OCI-LY3 (cell line): Measurements from ENCODE around the gene CFAP45.

Experiments used
- EZH2phosphoT487 ChIP-seq: fragments of 200-600 bp; shearing (Covaris generic); IDR thresholded peaks from 2 replicates; pipeline ENCODE4 v1.6.1; 2018; ENCODE audit warnings: antibody characterized with exemption, mixed run types, low read depth
- TF ChIP-seq, protein P1 (sequence below): fragments of 200-600, 300-600 bp; sonication (generic); IDR thresholded peaks from 2 replicates; pipeline ENCODE4 v1.5.1; 2014; ENCODE audit warnings: antibody characterized with exemption, low read length, low read depth

DNA sequence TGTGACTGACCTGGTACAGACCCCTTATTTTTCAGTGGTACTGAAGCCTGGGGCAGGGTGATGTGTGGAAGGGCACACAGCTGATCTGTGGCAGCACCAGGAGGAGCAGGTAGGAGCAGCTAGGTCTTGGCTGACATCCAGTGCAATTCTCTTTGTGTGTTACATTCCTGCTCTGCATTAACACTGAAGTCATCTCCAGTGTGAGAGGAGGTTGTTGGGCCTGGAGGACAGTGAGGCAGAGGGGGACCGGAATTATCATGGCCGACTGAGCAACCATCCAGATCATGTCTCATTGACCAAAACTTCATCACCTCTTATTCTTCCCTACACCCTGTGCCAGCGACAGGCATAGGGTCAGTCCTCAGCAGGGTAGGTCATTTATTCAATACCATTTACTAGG, 71.8 kb downstream of the CFAP45 start:
- TF ChIP-seq, protein P1, sequence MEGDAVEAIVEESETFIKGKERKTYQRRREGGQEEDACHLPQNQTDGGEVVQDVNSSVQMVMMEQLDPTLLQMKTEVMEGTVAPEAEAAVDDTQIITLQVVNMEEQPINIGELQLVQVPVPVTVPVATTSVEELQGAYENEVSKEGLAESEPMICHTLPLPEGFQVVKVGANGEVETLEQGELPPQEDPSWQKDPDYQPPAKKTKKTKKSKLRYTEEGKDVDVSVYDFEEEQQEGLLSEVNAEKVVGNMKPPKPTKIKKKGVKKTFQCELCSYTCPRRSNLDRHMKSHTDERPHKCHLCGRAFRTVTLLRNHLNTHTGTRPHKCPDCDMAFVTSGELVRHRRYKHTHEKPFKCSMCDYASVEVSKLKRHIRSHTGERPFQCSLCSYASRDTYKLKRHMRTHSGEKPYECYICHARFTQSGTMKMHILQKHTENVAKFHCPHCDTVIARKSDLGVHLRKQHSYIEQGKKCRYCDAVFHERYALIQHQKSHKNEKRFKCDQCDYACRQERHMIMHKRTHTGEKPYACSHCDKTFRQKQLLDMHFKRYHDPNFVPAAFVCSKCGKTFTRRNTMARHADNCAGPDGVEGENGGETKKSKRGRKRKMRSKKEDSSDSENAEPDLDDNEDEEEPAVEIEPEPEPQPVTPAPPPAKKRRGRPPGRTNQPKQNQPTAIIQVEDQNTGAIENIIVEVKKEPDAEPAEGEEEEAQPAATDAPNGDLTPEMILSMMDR, result no peak
- TF ChIP-seq EZH2phosphoT487, result no peak
